Heart right ventricle (tissue), 16 donors: ENCODE measurements around the gene AGAP1. TPM values are rescaled to one million over a fixed set of nuclear protein-coding genes. Genes with fewer than 3 reads are reported as not detected.
A peak's percentile ranks its signal among the peaks of the same experiment; 100 is the strongest.

Source experiments
- ATAC-seq, 8 donors: fragments of 200-7000 bp; cut with Tn5 transposase; one replicate each; pipeline ENCODE4 v1.9.1; 2020; ENCODE audit warnings: mild to moderate bottlenecking in 8 of 8, moderate library complexity in 8 of 8, moderate number of reproducible peaks in 1 of 8
- DNase-seq, 2 donors: peaks; one replicate each; pipeline ENCODE4 v3.0.0-alpha.2; 2020
- H3K27ac ChIP-seq, 10 donors: fragments of 200-600 bp; sonication (generic) in 2 of 10; one replicate each; pipeline versions ENCODE4 v1.5.0 to v1.8.0; 2020 to 2022; ENCODE audit warnings: mild to moderate bottlenecking in 3 of 10
- H3K27me3 ChIP-seq, 7 donors: fragments of 200-600 bp; one replicate each; pipeline ENCODE4 v1.8.0; 2021 to 2022; ENCODE audit warnings: mild to moderate bottlenecking in 2 of 7
- H3K36me3 ChIP-seq, 9 donors: fragments of 200-600 bp; sonication (generic) in 1 of 9; one replicate each; pipeline versions ENCODE4 v1.5.0 to v1.8.0; 2020 to 2022; ENCODE audit warnings: mild to moderate bottlenecking in 2 of 9
- H3K4me1 ChIP-seq, 9 donors: fragments of 200-600 bp; sonication (generic) in 1 of 9; one replicate each; pipeline versions ENCODE4 v1.5.0 to v1.8.0; 2020 to 2022; ENCODE audit warnings: mild to moderate bottlenecking in 4 of 9
- H3K4me3 ChIP-seq, 10 donors: fragments of 200-600 bp; sonication (generic) in 2 of 10; one replicate each; pipeline versions ENCODE4 v1.5.0 to v1.8.0; 2020 to 2022; ENCODE audit warnings: mild to moderate bottlenecking in 7 of 10, moderate library complexity in 2 of 10
- H3K9me3 ChIP-seq, 11 donors: fragments of 200-600 bp in 10 of 11; sonication (generic) in 2 of 11; one replicate each; pipeline versions ENCODE4 v1.5.0 to v1.8.0; 2013 to 2022; ENCODE audit warnings: mild to moderate bottlenecking in 2 of 11, control low read depth in 1 of 11, moderate library complexity in 1 of 11
- CTCF ChIP-seq, 9 donors: fragments of 200-600 bp; sonication (generic) in 2 of 9; IDR thresholded peaks; one replicate each; pipeline versions ENCODE4 v1.5.0 to v1.8.0; 2021 to 2022; ENCODE audit warnings: antibody characterized with exemption in 9 of 9, mild to moderate bottlenecking in 5 of 9, moderate library complexity in 1 of 9
- WGBS, 2 donors: extraction: QIAGEN DNeasy Blood & Tissue Kit; methylation state at CpG; one replicate each; pipeline ENCODE4 v1.1.7; 2013; ENCODE audit warnings: inconsistent platforms in 1 of 2; 5-methylcytosine and 5-hydroxymethylcytosine counted together
- intact Hi-C, 10 donors: fragments of 100-400 bp; cut with DNase I; formaldehyde crosslinking; loops; one replicate each; pipeline versions ENCODE4 v1.11.1 to v1.14.2; 2022
- polyA plus RNA-seq, 2 donors: library from polyadenylated mRNA; stranded (reverse); fragments of 200-250 nt; gene quantifications; one replicate each; pipeline ENCODE4 v1.2.3, GENCODE V29; 2013
- total RNA-seq, 10 donors: library from RNA; stranded (reverse); fragmentation: NEBNext Ultra II Directional in 3 of 10; extraction: Animal tissue kit (Norgen Biotek cat#: 25700) in 3 of 10; gene quantifications; one replicate each; pipeline versions ENCODE4 v1.2.1 to v1.2.4, GENCODE V29; 2021 to 2023
- donor health status: Arrhythmogenic right ventricular cardiomyopathy.
- donor health status: ischemic (EF 13 %, LVEDD 7.1; RV severe dilation, severe dysfunction).
- donor health status: healthy with polysubstance abuse.
- donor health status: DM: no; HTN: yes; CAD: no.
- donor health status: DM: no; HTN: no; CAD: no.
- donor health status: ischemic (EF 25% LVEDD 6.9; RV normal size, moderate dysfunction).
- donor health status: ischemic (EF 25% LVEDD 5.7; RV mildly dilated, moderate dysfunction).
- donor health status: healthy.
- donor health status: DM: yes; HTN: yes; CAD: no.
- donor health status: Ischemic cardiomyopathy.
- donor health status: ischemic (EF 35%, LVEDD 5.7; RV mildly dilated, moderate dysfunction).
- donor health status: nonischemic (EF 11% LVEDD 7.7; RV severe dilation, severe dysfunction).
- donor health status: DM: yes; HTN: yes; CAD: no.
- donor health status: PGD.
- donor health status: ischemic (EF 29% LVEDD 5.4; RV normal size, mild dysfunction).
- donor health status: nonischemic (EF 23%, LVEDD 6.1; RV moderate dilation, normal function).

The AGAP1 gene
- total and polyA plus RNA-seq, 12 donors, result 3.5 to 29.2 (median 19.4) TPM

DNA sequence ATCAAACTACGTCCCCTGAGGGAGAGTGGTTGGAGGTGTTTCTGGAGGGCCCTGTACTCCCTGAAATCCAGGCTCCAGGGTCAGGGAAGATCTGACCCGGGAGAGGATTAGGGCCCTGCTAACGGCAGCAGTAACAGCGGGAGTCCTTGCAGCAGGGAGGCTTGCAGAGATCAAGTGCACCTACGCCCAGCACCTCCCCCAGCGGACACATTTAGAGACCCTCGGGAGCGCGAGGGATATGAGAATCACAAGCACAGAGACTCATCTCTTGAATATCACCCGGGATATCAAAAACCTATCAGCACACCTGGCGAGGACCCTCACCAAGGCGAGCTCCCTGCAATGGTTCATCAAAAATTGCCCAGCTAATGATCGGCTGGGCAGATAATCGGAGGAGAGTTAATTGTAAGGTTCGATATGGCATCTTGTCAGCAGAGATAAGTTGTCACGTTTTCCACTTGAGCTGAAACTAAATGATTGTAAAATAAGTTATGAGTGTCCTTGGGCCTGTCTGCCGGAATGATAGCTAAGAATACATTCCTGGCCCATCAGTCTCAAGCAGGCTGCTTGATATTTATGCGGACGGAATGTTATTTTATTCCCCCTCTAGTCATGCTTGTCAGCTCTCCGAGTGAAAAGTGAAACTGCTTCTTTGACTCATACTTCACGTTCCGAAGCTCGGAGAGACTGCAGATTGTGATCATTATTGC is 464.5 kb downstream of the AGAP1 start:
- Histone ChIP-seq H3K4me3 (peak overlapping the region in 1 of 10 donors; percentile 24), H3K27me3 (no peaks in the 10 kb centered on the region), H3K36me3 (peaks cover 0 to 20% (median 0%) of the 10 kb centered on the region in 9 donors), H3K27ac (no peak overlapping the region), H3K4me1 (no peaks in the 10 kb centered on the region), H3K9me3 (no peaks in the 10 kb centered on the region)
- ATAC-seq (no peak), DNase-seq (no peak)
- intact Hi-C loops, result no loop called here
- WGBS, 2 donors, result 86% methylated on average over 23 of the region's 23 CpGs
- no peak for TF ChIP-seq CTCF (IDR thresholded peaks at IDR 0.05)

- peak overlapping the region in 1 of 10 donors; percentile 24 for H3K4me3 ChIP-seq
- ATAC-seq, result no peak
- no peaks in the 10 kb centered on the region for H3K9me3 ChIP-seq
- H3K36me3 ChIP-seq, result peaks cover 0 to 20% (median 0%) of the 10 kb centered on the region in 9 donors
- 82 to 93% methylated on average over 29 of the region's 29 CpGs for WGBS, 2 donors
- H3K27ac ChIP-seq, result no peak overlapping the region
- no peaks in the 10 kb centered on the region for H3K27me3 ChIP-seq
- no peak for DNase-seq
- H3K4me1 ChIP-seq, result no peaks in the 10 kb centered on the region
- TF ChIP-seq CTCF (IDR thresholded peaks at IDR 0.05), result no peak
- intact Hi-C loops, result no loop called here
Observed at GRCh38 chr2:235958931-235959410, 465.1 kb downstream of the AGAP1 start.

- DNase-seq (no peak), ATAC-seq (no peak)
- H3K4me1 ChIP-seq, result no peaks in the 10 kb centered on the region
- H3K27ac ChIP-seq, result no peak overlapping the region
- 96 to 97% methylated on average over 21 of the region's 21 CpGs for WGBS, 2 donors
- intact Hi-C loops, result no loop called here
- H3K4me3 ChIP-seq, result no peak overlapping the region
- H3K9me3 ChIP-seq, result no peaks in the 10 kb centered on the region
- H3K27me3 ChIP-seq, result no peaks in the 10 kb centered on the region
- TF ChIP-seq CTCF (IDR thresholded peaks at IDR 0.05), result no peak
- peaks cover 0 to 20% (median 0%) of the 10 kb centered on the region in 9 donors for H3K36me3 ChIP-seq
Observed at GRCh38 chr2:235960011-235960715, 466.3 kb downstream of the AGAP1 start.

DNA sequence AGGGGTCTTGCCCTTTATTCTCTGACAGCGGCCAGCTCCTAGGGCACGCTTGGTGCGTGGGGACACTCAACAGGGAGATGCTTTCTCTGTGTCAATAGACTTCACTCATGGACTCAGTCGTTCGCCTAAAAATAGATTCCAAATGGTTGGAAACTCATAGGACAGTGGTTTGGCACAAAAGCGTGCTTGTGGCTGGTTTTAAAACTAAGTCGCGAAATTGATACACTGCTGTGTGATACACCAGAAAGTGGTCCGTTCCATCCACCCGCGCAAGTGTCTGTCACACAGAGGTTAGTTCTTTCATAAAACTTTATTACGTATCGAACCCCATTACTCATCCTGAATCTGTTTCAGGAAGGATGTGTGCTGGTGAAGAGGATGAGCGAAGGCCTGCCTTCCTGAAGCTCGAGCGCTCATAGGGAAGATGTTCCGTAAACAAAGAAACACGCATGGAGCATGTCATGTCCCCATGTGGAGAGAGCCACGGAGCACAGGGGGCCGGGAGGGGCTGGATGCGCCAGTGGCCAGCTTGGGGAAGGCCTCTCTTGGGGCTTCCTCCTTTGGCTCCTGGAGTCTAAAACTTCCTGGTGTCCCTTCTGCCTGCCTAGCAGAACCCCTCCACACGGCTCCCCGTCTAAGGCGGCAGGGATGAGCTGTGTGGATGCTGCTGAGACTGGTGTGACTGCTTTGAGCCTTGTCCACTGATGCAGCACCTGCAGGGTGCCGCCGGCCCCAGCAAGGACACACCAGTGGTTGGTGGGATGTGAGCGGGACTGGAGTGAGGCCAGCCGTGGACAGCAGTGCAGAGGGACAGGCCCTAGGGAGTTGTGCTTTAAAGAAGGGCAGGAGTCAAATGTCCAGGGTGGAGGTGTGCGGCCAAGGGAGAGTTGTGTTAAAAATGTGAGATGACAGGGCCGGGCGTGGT is 467.1 kb downstream of the AGAP1 start:
- intact Hi-C loops, result no loop called here
- ATAC-seq, result peak in 1 of 8 donors; percentile 17

More for the DNA sequence above, 467.1 kb downstream of the AGAP1 start:
- WGBS, 2 donors, result 96% methylated on average over 31 of the region's 31 CpGs
- Histone ChIP-seq H3K4me3 (no peak overlapping the region), H3K4me1 (no peaks in the 10 kb centered on the region), H3K27ac (no peak overlapping the region), H3K27me3 (no peaks in the 10 kb centered on the region), H3K36me3 (peaks cover 0 to 20% (median 0%) of the 10 kb centered on the region in 9 donors), H3K9me3 (no peaks in the 10 kb centered on the region)
- DNase-seq, result no peak
- no peak for TF ChIP-seq CTCF (IDR thresholded peaks at IDR 0.05)
